Stomach smooth muscle (tissue), 2 donors: ENCODE data around the gene CYP2B6.

Experiments used
- H3K27ac ChIP-seq: one replicate; pipeline ENCODE4 v1.7.0; 2013; ENCODE audit warnings: mild to moderate bottlenecking, low read length, inconsistent platforms
- H3K27me3 ChIP-seq, 2 donors: one replicate each; pipeline ENCODE4 v1.7.0; 2013; ENCODE audit warnings: low read length in 2 of 2; ENCODE audit not compliant: insufficient read depth in 2 of 2, control insufficient read depth in 1 of 2
- H3K36me3 ChIP-seq, 2 donors: one replicate each; pipeline ENCODE4 v1.7.0; 2013; ENCODE audit warnings: low read length in 2 of 2; ENCODE audit not compliant: control insufficient read depth in 2 of 2, insufficient read depth in 2 of 2
- H3K4me1 ChIP-seq: one replicate; pipeline ENCODE4 v1.7.0; 2013; ENCODE audit warnings: low read length; ENCODE audit not compliant: control insufficient read depth, insufficient read depth
- H3K4me3 ChIP-seq, 2 donors: one replicate each; pipeline ENCODE4 v1.7.0; 2013; ENCODE audit warnings: low read length in 2 of 2
- H3K9ac ChIP-seq, 2 donors: one replicate each; pipeline ENCODE4 v1.7.0; 2013; ENCODE audit warnings: low read length in 2 of 2, mild to moderate bottlenecking in 1 of 2
- H3K9me3 ChIP-seq, 2 donors: one replicate each; pipeline ENCODE4 v1.7.0; 2013; ENCODE audit warnings: low read length in 2 of 2; ENCODE audit not compliant: control insufficient read depth in 2 of 2
- donor health status: healthy.
- donor health status: Pancreatic carcinoma.

CYP2B6 gene

DNA sequence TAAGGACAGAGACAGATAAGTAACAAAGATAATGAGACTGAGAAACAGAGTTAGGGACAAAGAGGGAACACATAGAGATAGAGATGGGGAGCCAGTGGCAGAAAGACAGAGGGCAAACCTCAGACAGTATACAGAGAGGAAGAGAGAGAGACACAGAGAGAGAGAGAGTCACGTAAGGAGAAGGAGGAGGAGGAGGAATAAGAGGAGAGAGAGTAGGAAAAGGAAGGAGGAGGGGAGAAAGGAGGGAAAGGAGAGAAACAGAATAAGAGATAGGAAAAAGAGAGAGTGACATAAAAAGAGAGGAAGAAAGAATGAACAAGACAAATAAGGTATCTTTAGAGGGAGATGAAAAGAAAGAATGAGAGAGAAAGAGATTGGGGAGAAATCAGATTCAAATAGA, 23.6 kb downstream of the CYP2B6 start:
- Histone ChIP-seq H3K36me3 (no peaks in the 10 kb centered on the region), H3K4me3 (no peak overlapping the region), H3K27ac (no peak overlapping the region), H3K4me1 (no peaks in the 10 kb centered on the region), H3K9ac (no peak overlapping the region), H3K9me3 (no peaks in the 10 kb centered on the region), H3K27me3 (peaks cover 0 to 10% of the 10 kb centered on the region in 2 donors)

DNA sequence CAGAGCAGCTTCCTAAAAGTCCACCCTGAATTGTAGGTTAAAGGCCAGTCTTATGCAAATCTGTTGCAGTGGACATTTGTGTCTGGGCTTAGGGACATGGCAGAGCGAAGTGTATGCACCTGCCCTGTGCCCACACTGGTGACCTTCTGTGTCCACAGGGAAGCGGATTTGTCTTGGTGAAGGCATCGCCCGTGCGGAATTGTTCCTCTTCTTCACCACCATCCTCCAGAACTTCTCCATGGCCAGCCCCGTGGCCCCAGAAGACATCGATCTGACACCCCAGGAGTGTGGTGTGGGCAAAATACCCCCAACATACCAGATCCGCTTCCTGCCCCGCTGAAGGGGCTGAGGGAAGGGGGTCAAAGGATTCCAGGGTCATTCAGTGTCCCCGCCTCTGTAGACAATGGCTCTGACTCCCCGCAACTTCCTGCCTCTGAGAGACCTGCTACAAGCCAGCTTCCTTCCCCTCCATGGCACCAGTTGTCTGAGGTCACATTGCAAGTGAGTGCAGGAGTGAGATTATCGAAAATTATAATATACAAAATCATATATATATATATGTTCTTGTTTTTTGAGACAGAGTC, 25.5 kb downstream of the CYP2B6 start:
- Histone ChIP-seq H3K27ac (no peak overlapping the region), H3K9me3 (no peaks in the 10 kb centered on the region), H3K36me3 (no peaks in the 10 kb centered on the region), H3K4me1 (no peaks in the 10 kb centered on the region), H3K27me3 (peaks cover 0 to 8% of the 10 kb centered on the region in 2 donors), H3K9ac (no peak overlapping the region), H3K4me3 (no peak overlapping the region)

DNA sequence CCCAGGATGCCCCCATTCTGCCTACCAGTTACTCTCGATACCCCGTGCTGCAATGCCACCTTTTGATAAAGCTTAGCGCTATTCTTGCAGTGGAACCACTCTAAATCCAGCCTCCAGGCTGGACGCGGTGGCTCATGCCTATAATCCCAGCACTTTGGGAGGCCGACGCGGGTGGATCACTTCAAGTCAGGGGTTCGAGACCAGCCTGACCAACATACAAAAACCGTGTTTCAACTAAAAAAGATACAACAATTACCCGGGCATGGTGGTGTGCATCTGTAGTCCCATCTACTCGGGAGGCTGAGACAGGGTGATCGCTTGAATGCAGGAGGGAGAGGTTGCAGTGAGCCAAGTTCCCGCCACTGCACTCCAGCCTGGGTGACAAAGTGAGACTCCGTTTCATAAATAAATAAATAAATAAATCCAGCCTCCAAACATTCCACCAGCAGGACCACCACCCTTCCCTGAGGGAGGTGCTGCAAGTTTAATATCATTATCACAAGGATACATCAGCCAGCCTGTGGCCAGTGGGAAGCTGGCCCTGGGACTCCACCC, 27.7 kb downstream of the CYP2B6 start:
- Histone ChIP-seq H3K27me3 (peaks cover 4 to 6% of the 10 kb centered on the region in 2 donors), H3K27ac (no peak overlapping the region), H3K9me3 (no peaks in the 10 kb centered on the region), H3K9ac (no peak overlapping the region), H3K4me3 (no peak overlapping the region), H3K36me3 (no peaks in the 10 kb centered on the region), H3K4me1 (no peaks in the 10 kb centered on the region)

DNA sequence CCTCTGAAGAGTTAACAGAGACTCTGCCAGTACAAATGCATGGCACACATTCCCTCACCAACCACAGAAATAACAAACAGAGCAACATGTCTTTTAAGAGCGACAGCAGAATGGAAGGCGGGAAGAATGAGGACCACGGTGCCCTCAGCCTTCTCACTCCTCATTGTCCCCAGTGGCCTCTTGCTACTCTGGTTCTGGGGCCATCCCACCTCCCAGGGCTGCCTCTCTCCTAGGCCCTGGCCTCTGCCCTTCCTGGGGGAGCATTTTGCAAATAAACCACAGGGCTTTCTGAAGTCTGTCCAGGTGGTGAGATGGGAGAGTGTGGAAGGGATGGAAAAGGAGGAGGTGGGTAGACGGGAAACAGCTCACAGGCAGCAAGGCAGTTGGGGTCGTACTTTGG, 28.3 kb downstream of the CYP2B6 start:
- H3K27me3 ChIP-seq, result peaks cover 4 to 10% of the 10 kb centered on the region in 2 donors
- H3K9ac ChIP-seq, result no peak overlapping the region
- no peak overlapping the region for H3K27ac ChIP-seq
- H3K4me3 ChIP-seq, result no peak overlapping the region
- no peaks in the 10 kb centered on the region for H3K4me1 ChIP-seq
- H3K9me3 ChIP-seq, result no peaks in the 10 kb centered on the region
- H3K36me3 ChIP-seq, result no peaks in the 10 kb centered on the region

DNA sequence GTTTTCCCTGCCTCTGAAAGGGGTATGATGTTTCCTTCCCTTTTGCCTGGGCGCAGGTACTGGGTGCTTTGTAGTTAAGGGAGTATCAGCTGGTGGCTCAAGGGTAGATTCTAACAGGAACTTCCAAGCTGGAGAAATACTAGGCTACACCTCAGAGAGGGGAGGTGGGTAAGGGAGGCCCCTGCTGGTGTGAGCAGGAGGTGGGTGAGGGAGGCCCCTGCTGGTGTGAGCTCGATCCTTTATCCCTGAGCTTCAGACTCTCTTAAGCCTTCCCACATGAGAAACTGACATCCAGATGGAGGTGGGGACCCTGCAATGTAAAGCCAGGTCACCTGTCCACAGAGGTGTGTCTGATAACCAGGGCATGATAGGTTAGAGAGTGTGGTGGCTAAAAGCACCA, 32.1 kb downstream of the CYP2B6 start:
- peaks cover 0 to 2% of the 10 kb centered on the region in 2 donors for H3K9me3 ChIP-seq
- H3K36me3 ChIP-seq, result no peaks in the 10 kb centered on the region
- H3K4me3 ChIP-seq, result no peak overlapping the region
- H3K4me1 ChIP-seq, result no peaks in the 10 kb centered on the region
- H3K27me3 ChIP-seq, result peaks cover 11 to 19% of the 10 kb centered on the region in 2 donors
- H3K27ac ChIP-seq, result no peak overlapping the region
- H3K9ac ChIP-seq, result no peak overlapping the region

DNA sequence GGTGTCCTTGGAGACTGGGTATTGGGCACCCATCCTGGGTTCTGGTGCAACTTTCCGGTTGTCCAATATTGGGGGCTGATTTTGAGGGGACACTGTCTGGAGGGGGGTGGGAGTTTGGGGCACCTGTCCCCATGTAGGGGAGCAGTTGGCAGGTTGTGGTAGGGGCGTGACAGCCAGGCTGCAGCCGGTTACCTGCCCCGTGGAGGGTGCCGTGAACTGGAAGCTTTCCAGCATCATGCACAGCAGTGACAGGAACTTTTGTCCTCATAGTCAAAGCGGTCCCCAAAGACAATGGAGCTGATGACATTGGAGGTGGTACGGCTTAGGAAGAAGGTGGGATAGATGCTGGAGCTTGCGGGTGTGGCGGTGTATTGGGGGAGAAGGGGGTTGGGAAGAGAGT, 34.3 kb downstream of the CYP2B6 start:
- Histone ChIP-seq H3K4me3 (no peak overlapping the region), H3K9ac (no peak overlapping the region), H3K27ac (no peak overlapping the region), H3K36me3 (no peaks in the 10 kb centered on the region), H3K27me3 (peaks cover 11 to 18% of the 10 kb centered on the region in 2 donors), H3K4me1 (no peaks in the 10 kb centered on the region), H3K9me3 (peaks cover 0 to 2% of the 10 kb centered on the region in 2 donors)

DNA sequence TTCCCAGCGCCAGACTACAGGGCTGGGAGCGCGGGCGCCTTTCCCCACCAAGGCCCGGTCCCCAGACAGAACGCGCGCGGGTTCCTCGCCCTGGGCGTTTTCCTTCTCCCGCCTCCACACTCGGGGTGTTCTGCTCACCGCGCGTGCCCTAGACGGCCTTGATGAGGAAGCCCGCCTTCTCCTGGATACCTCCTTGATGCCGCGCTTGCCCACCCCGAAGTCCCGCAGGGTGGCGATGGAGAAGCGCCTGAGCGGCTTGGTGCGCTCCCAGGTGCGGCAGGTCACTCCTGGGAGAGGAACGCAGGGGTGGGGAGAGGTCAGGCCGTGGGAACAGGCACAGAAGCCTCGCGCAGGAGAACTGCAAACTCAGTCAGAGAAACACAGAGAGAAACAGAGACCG, 34.8 kb downstream of the CYP2B6 start:
- H3K27me3 ChIP-seq, result peaks cover 11 to 18% of the 10 kb centered on the region in 2 donors
- H3K9me3 ChIP-seq, result peaks cover 0 to 2% of the 10 kb centered on the region in 2 donors
- H3K36me3 ChIP-seq, result no peaks in the 10 kb centered on the region
- no peak overlapping the region for H3K4me3 ChIP-seq
- H3K9ac ChIP-seq, result no peak overlapping the region
- no peaks in the 10 kb centered on the region for H3K4me1 ChIP-seq
- no peak overlapping the region for H3K27ac ChIP-seq

DNA sequence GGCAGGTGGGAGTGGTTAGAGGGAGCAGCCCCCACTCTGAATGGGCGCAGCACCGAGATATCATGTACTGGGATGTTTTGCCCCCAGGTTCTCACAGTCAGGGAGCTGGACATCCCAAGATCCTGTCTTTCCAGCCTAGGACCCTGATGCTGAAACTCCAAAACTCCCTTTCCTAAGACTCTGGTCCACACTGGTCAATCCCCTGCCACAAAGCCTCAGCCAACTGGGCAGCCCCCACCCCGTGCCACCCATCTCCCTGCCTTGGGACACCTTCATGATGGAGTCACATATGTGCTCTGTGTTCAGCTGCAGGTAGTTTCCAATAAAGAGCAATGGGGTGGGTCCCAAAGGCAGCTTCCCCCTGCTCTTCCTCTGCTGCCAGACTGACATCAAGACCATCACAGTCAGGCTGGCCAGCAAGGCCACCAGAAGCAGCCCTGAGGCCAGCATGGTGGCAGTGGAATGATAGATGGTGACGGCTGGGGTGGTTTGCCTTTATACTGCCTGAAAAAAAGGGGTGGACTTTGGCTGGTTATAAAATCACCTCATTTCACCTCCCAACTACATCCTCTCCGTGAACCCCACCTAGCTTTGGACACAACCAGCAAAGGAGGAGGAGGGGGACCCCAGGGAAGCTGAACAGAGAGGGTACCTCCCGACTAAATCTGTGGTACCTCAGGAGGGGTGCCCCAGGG, 36.3 kb downstream of the CYP2B6 start:
- Histone ChIP-seq H3K27me3 (peaks cover 7 to 18% of the 10 kb centered on the region in 2 donors), H3K36me3 (no peaks in the 10 kb centered on the region), H3K9me3 (peaks cover 0 to 2% of the 10 kb centered on the region in 2 donors), H3K4me3 (no peak overlapping the region), H3K4me1 (no peaks in the 10 kb centered on the region), H3K27ac (no peak overlapping the region), H3K9ac (no peak overlapping the region)

DNA sequence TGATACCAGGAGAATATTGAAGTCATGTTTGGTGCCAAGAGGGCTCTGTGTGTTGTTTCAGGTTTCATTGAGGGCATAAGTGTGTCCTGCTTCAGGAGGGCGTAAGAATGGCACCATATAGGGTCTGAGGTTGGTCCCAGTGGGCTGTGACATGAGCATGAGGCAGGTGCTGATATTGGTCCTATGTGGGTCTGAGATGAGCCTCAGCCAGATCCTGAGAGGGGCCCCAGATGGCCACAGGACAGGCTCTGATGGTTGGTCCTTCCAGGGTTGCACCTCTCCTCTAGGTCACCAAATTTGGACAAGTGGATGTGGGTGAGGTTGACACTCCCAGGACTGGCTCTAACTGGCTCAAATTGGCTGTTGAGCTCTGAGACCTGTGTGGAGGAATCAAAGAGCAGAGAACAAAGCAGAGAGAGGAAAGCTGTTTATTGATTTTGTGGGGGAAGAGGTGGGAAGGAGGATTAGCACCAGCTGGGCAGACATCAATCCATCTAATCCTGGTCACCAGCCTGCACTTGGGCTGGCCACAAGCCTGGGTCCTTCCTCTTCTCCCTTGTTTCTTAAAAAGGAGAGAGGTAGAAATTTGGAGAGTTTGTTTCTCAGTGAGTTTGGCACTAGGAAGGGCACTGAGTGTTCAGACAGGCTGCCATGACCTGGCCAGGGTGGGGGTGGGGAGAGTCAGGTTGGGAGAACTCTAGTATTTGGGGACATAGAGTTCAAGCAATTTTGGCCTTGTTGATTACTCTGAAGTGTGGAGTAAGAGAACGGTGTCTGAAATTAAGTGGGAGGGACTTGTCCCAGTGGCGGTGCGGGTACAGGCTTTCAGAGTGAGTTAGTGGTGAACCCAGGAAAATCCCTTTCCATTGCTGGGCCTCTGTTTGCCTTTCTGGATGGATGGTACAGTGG, 38.7 kb downstream of the CYP2B6 start:
- no peaks in the 10 kb centered on the region for H3K36me3 ChIP-seq
- H3K9me3 ChIP-seq, result peaks cover 0 to 2% of the 10 kb centered on the region in 2 donors
- H3K4me1 ChIP-seq, result no peaks in the 10 kb centered on the region
- H3K27me3 ChIP-seq, result peaks cover 3 to 7% of the 10 kb centered on the region in 2 donors
- no peak overlapping the region for H3K4me3 ChIP-seq
- H3K9ac ChIP-seq, result no peak overlapping the region
- no peak overlapping the region for H3K27ac ChIP-seq

DNA sequence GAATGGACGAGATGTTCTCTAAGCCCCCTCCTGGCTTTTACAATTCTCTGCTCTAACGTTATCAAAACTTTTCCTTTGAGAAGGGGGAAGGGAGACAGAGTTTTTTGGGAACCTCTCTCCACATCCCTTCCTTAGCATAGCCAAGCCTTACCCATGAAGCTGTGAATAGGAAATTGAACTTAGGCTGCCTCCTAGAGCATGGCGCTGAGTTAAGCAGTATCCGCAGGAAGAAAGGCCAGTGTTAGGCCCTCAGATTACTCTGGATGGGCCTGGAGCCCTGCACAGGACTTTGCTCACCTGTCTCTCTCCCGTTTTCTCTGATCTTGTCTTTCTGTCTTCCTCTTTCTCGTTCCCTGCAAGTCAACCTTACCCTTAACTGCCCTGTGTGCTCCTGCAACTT, 39.6 kb downstream of the CYP2B6 start:
- no peak overlapping the region for H3K27ac ChIP-seq
- no peak overlapping the region for H3K9ac ChIP-seq
- H3K9me3 ChIP-seq, result peaks cover 0 to 2% of the 10 kb centered on the region in 2 donors
- H3K4me3 ChIP-seq, result no peak overlapping the region
- H3K27me3 ChIP-seq, result peaks cover 0 to 5% of the 10 kb centered on the region in 2 donors
- H3K4me1 ChIP-seq, result no peaks in the 10 kb centered on the region
- no peaks in the 10 kb centered on the region for H3K36me3 ChIP-seq
